Upper lobe of left lung (tissue), 6 donors: ENCODE data around the gene USP15. TPM values are rescaled to one million over a fixed set of nuclear protein-coding genes. Genes with fewer than 3 reads are reported as not detected.
"Not testable (repeated sequence)": the region's sequence is repeated elsewhere in the genome, so short reads cannot be mapped to it uniquely, and the experiment has no call there.

Experiments used
- ATAC-seq, 2 donors: fragments of 200-7000 bp; cut with Tn5 transposase; one replicate each; pipeline ENCODE4 v1.9.1; 2022; ENCODE audit warnings: mild to moderate bottlenecking in 2 of 2, moderate library complexity in 2 of 2; ENCODE audit not compliant: low FRiP score in 2 of 2
- DNase-seq, 2 donors: peaks; one replicate each; pipeline ENCODE4 v3.0.0-alpha.2; 2019 to 2020
- H3K27ac ChIP-seq, 4 donors: fragments of 200-600 bp; sonication (generic); one replicate each; pipeline ENCODE4 v1.5.1; 2016 to 2019
- H3K27me3 ChIP-seq, 4 donors: fragments of 200-600 bp; sonication (generic); one replicate each; pipeline ENCODE4 v1.5.1; 2017 to 2019
- H3K36me3 ChIP-seq, 4 donors: fragments of 200-600 bp; sonication (generic); one replicate each; pipeline ENCODE4 v1.5.1; 2016 to 2019
- H3K4me1 ChIP-seq, 4 donors: fragments of 200-600 bp; sonication (generic); one replicate each; pipeline ENCODE4 v1.5.1; 2018 to 2019
- H3K4me3 ChIP-seq, 4 donors: fragments of 200-600 bp; sonication (generic); one replicate each; pipeline ENCODE4 v1.5.1; 2017 to 2019; ENCODE audit warnings: mild to moderate bottlenecking in 2 of 4, moderate library complexity in 1 of 4
- H3K9me3 ChIP-seq, 4 donors: fragments of 200-600 bp; sonication (generic); one replicate each; pipeline ENCODE4 v1.5.1; 2018 to 2019
- EP300 ChIP-seq, 4 donors: sonication (generic); formaldehyde crosslinking; IDR thresholded peaks; one replicate each; pipeline ENCODE4 v1.5.1; 2017; ENCODE audit warnings: antibody characterized with exemption in 4 of 4, control low read depth in 2 of 4
- POLR2A ChIP-seq, 4 donors: fragments of 450-650 bp; IDR thresholded peaks; one replicate each; pipeline ENCODE4 v1.5.1; 2016 to 2017; ENCODE audit warnings: antibody characterized with exemption in 4 of 4, mild to moderate bottlenecking in 2 of 4
- POLR2AphosphoS5 ChIP-seq, 2 donors: sonication (generic); formaldehyde crosslinking; IDR thresholded peaks; one replicate each; pipeline ENCODE4 v1.5.1; 2017; ENCODE audit warnings: antibody characterized with exemption in 2 of 2
- WGBS, 2 donors: methylation state at CpG; one replicate each; pipeline ENCODE4 v1.1.5; 2017 to 2018; 5-methylcytosine and 5-hydroxymethylcytosine counted together
- total RNA-seq, 6 donors: library from RNA; depleted of rRNA in 4 of 6; stranded (reverse); fragments of >200 nt in 4 of 6; gene quantifications; one replicate each; pipeline versions ENCODE4 v1.1.0 to v1.2.1, GENCODE V29; 2016 to 2021
- TF ChIP-seq, protein P1 (sequence below), 6 experiments: fragments of 450-650 bp in 4 of 6; fragments of 200-600 bp in 2 of 6; sonication (generic) in 2 of 6; IDR thresholded peaks; one replicate each; pipeline ENCODE4 v1.5.1; 2016 to 2019; ENCODE audit warnings: antibody characterized with exemption in 6 of 6
- donor health status: DM: no; HTN: no; CAD: no; lungs with moderate emphysema.
- donor health status: DM: no; HTN: yes; CAD: no; lungs with severe emphysema.

USP15 gene
- total RNA-seq, 6 donors from 2014 or later = 66.5 to 239 (median 81.2) TPM

GRCh38 chr12:62332598-62332997 lies 72.4 kb downstream of the USP15 start:
- H3K4me1 ChIP-seq = no peaks in the 10 kb centered on the region
- H3K36me3 ChIP-seq = peaks cover 0 to 3% (median 0%) of the 10 kb centered on the region in 4 donors

GRCh38 chr12:62335057-62335456 lies 74.9 kb downstream of the USP15 start:
- Histone ChIP-seq H3K27me3 (no peaks in the 10 kb centered on the region), H3K4me1 (no peaks in the 10 kb centered on the region), H3K36me3 (no peaks in the 10 kb centered on the region), H3K4me3 (no peak overlapping the region), H3K9me3 (peaks cover 0 to 5% (median 0%) of the 10 kb centered on the region in 4 donors), H3K27ac (no peak overlapping the region)
- ATAC-seq (no peak), DNase-seq (no peak)
- WGBS, 2 donors = 91 to 95% methylated on average over 4 of the region's 4 CpGs
- no peak for TF ChIP-seq POLR2AphosphoS5 (IDR thresholded peaks at IDR 0.05)
- no peak for TF ChIP-seq POLR2A (IDR thresholded peaks at IDR 0.05)
- TF ChIP-seq, protein P1, sequence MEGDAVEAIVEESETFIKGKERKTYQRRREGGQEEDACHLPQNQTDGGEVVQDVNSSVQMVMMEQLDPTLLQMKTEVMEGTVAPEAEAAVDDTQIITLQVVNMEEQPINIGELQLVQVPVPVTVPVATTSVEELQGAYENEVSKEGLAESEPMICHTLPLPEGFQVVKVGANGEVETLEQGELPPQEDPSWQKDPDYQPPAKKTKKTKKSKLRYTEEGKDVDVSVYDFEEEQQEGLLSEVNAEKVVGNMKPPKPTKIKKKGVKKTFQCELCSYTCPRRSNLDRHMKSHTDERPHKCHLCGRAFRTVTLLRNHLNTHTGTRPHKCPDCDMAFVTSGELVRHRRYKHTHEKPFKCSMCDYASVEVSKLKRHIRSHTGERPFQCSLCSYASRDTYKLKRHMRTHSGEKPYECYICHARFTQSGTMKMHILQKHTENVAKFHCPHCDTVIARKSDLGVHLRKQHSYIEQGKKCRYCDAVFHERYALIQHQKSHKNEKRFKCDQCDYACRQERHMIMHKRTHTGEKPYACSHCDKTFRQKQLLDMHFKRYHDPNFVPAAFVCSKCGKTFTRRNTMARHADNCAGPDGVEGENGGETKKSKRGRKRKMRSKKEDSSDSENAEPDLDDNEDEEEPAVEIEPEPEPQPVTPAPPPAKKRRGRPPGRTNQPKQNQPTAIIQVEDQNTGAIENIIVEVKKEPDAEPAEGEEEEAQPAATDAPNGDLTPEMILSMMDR (IDR thresholded peaks at IDR 0.05) = no peak
- no peak for TF ChIP-seq EP300 (IDR thresholded peaks at IDR 0.05)

More at GRCh38 chr12:62332598-62332997, 72.4 kb downstream of the USP15 start:
- 75 to 90% methylated on average over 1 of the region's 1 CpG for WGBS, 2 donors
- DNase-seq (no peak), ATAC-seq (peak in 1 of 2 donors; percentile 26)
- no peak for TF ChIP-seq POLR2A (IDR thresholded peaks at IDR 0.05)
- no peak for TF ChIP-seq EP300 (IDR thresholded peaks at IDR 0.05)
- no peak for TF ChIP-seq POLR2AphosphoS5 (IDR thresholded peaks at IDR 0.05)
- TF ChIP-seq, protein P1 (IDR thresholded peaks at IDR 0.05) = no peak
- Histone ChIP-seq H3K9me3 (no peaks in the 10 kb centered on the region), H3K4me3 (no peak overlapping the region), H3K27me3 (no peaks in the 10 kb centered on the region), H3K27ac (no peak overlapping the region)

DNA sequence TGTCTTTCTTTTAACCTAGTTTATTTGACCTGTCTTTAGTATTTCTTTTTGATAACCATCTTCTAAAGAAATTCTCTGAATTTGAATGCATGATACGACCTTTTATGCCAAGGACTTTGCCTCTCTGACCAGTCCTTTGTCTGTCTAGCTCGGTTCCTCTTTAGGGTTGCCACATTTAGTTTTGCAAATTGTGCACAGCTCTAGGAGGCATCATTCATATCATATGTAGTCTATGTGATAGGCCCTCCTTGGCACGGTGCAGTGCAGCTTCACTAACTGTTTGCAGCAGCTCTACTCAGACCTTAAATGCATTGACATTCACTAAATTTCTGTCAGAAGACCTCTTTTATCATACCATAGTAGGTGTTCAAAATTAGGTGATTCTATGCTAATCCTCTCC lies 75.6 kb downstream of the USP15 start:
- Histone ChIP-seq H3K27ac (no peak overlapping the region), H3K4me3 (no peak overlapping the region), H3K4me1 (no peaks in the 10 kb centered on the region), H3K36me3 (no peaks in the 10 kb centered on the region), H3K27me3 (no peaks in the 10 kb centered on the region), H3K9me3 (peaks cover 0 to 5% (median 0%) of the 10 kb centered on the region in 4 donors)
- DNase-seq (no peak), ATAC-seq (no peak)
- 80 to 82% methylated on average over 3 of the region's 3 CpGs for WGBS, 2 donors
- no peak for TF ChIP-seq POLR2AphosphoS5 (IDR thresholded peaks at IDR 0.05)
- TF ChIP-seq, protein P1 (IDR thresholded peaks at IDR 0.05) = no peak
- TF ChIP-seq EP300 (IDR thresholded peaks at IDR 0.05) = no peak
- TF ChIP-seq POLR2A (IDR thresholded peaks at IDR 0.05) = no peak

- not testable (repeated sequence) for ATAC-seq, H3K9me3 ChIP-seq, DNase-seq, H3K4me1 ChIP-seq, H3K4me3 ChIP-seq, H3K27me3 ChIP-seq, H3K36me3 ChIP-seq, H3K27ac ChIP-seq
These were observed 77.4 kb downstream of the USP15 start for GRCh38 chr12:62337643-62338042.

GRCh38 chr12:62342614-62343303 lies 82.6 kb downstream of the USP15 start:
- not testable (repeated sequence) for ATAC-seq, H3K27ac ChIP-seq, H3K4me3 ChIP-seq, H3K27me3 ChIP-seq, H3K9me3 ChIP-seq, H3K4me1 ChIP-seq, DNase-seq
- 93 to 97% methylated on average over 6 to 8 of the region's 10 CpGs for WGBS, 2 donors
- H3K36me3 ChIP-seq = peaks cover 0 to 31% (median 20%) of the 10 kb centered on the region in 4 donors

GRCh38 chr12:62343304-62344120 lies 83.3 kb downstream of the USP15 start:
- 97 to 100% methylated on average over 6 to 9 of the region's 9 CpGs for WGBS, 2 donors
- H3K36me3 ChIP-seq = peaks cover 0 to 31% (median 20%) of the 10 kb centered on the region in 4 donors
- not testable (repeated sequence) for H3K4me1 ChIP-seq, ATAC-seq, DNase-seq, H3K27ac ChIP-seq, H3K27me3 ChIP-seq, H3K4me3 ChIP-seq, H3K9me3 ChIP-seq

DNA sequence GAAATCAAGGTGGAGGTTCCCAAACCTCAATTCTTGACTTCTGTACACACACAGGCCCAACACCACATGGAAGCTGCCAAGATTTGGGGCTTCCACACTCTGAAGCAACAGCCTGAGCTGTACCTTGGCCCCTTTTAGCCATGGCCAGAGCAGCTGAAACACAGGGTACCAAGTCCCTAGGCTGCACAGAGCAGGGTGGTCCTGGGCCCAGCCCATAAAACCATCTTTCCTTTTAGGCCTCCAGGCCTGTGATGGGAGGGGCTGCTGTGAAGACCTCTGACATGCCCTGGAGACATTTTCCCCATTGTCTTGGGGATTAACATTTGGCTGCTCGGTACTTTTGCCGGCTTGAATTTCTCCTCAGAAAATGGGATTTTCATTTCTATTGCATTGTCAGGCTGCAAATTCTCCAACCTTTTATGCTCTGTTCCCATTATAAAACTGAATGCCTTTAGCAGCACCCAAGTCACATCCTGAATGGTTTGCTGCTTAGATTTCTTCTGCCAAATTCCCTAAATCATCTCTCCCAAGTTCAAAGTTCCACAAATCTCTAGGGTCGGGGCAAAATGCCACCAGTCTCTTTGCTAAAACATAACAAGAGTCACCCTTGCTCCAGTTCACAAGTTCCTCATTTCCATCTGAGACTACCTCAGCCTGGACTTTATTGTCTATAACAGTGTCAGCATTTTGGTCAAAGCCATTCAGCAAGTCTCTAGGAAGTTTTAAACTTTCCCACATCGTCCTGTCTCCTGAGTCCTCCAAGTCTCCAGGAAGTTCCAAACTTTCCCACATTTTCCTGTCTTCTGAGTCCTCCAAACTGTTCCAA lies 84.7 kb downstream of the USP15 start:
- not testable (repeated sequence) for H3K4me1 ChIP-seq, ATAC-seq, H3K27ac ChIP-seq, H3K9me3 ChIP-seq, DNase-seq, H3K4me3 ChIP-seq, H3K27me3 ChIP-seq
- WGBS, 2 donors = 84 to 93% methylated on average over 4 of the region's 4 CpGs
- H3K36me3 ChIP-seq = peaks cover 0 to 31% (median 20%) of the 10 kb centered on the region in 4 donors
